ENCODE data around the gene IL10RA.

The IL10RA gene

GRCh38 chr11:118033443-118033842 lies 47.2 kb downstream of the IL10RA start:
- Histone ChIP-seq H3K36me3 (ENCODE audit: insufficient read depth, low read length) (no peaks in the 10 kb centered on the region), H3K27ac (ENCODE audit: low read depth, low read length) (no peak overlapping the region), H3K4me3 (ENCODE audit: low read length) (no peak overlapping the region), H3K4me1 (ENCODE audit: insufficient read depth, low read length) (no peaks in the 10 kb centered on the region), H3K27me3 (ENCODE audit: insufficient read depth, low read length) (no peaks in the 10 kb centered on the region), H3K9me3 (ENCODE audit: insufficient read depth, low read depth, low read length) (no peaks in the 10 kb centered on the region), H3K9ac (ENCODE audit: low read depth, low read length) (no peak overlapping the region)
- WGBS = 85% methylated on average over 3 of the region's 4 CpGs

- Histone ChIP-seq H3K27ac (ENCODE audit: low read depth, low read length) (no peak overlapping the region), H3K4me1 (ENCODE audit: insufficient read depth, low read length) (no peaks in the 10 kb centered on the region), H3K9me3 (ENCODE audit: insufficient read depth, low read depth, low read length) (no peaks in the 10 kb centered on the region), H3K4me3 (ENCODE audit: low read length) (no peak overlapping the region), H3K9ac (ENCODE audit: low read depth, low read length) (no peak overlapping the region), H3K27me3 (ENCODE audit: insufficient read depth, low read length) (no peaks in the 10 kb centered on the region), H3K36me3 (ENCODE audit: insufficient read depth, low read length) (no peaks in the 10 kb centered on the region)
- no CpG with 5 or more reads among the region's 1 CpG for WGBS
Observed at GRCh38 chr11:118042141-118042540, 55.9 kb downstream of the IL10RA start.

- no peaks in the 10 kb centered on the region for H3K36me3 ChIP-seq (ENCODE audit: insufficient read depth, low read length)
- no peak overlapping the region for H3K9ac ChIP-seq (ENCODE audit: low read depth, low read length)
- no peak overlapping the region for H3K27ac ChIP-seq (ENCODE audit: low read depth, low read length)
- H3K4me3 ChIP-seq (ENCODE audit: low read length) = no peak overlapping the region
- WGBS = 91% methylated on average over 4 of the region's 4 CpGs
- H3K4me1 ChIP-seq (ENCODE audit: insufficient read depth, low read length) = no peaks in the 10 kb centered on the region
- no peaks in the 10 kb centered on the region for H3K9me3 ChIP-seq (ENCODE audit: insufficient read depth, low read depth, low read length)
- no peaks in the 10 kb centered on the region for H3K27me3 ChIP-seq (ENCODE audit: insufficient read depth, low read length)
Observed at GRCh38 chr11:118042796-118043195, 56.6 kb downstream of the IL10RA start.

GRCh38 chr11:118045191-118045590 lies 59.0 kb downstream of the IL10RA start:
- H3K9ac ChIP-seq (ENCODE audit: low read depth, low read length) = no peak overlapping the region
- H3K4me3 ChIP-seq (ENCODE audit: low read length) = no peak overlapping the region
- no peaks in the 10 kb centered on the region for H3K9me3 ChIP-seq (ENCODE audit: insufficient read depth, low read depth, low read length)
- WGBS = 100% methylated on average over 1 of the region's 2 CpGs
- H3K36me3 ChIP-seq (ENCODE audit: insufficient read depth, low read length) = no peaks in the 10 kb centered on the region
- H3K4me1 ChIP-seq (ENCODE audit: insufficient read depth, low read length) = no peaks in the 10 kb centered on the region
- H3K27ac ChIP-seq (ENCODE audit: low read depth, low read length) = no peak overlapping the region
- H3K27me3 ChIP-seq (ENCODE audit: insufficient read depth, low read length) = no peaks in the 10 kb centered on the region

- Histone ChIP-seq H3K4me3 (ENCODE audit: low read length) (no peak overlapping the region), H3K9me3 (ENCODE audit: insufficient read depth, low read depth, low read length) (no peaks in the 10 kb centered on the region), H3K27me3 (ENCODE audit: insufficient read depth, low read length) (no peaks in the 10 kb centered on the region), H3K27ac (ENCODE audit: low read depth, low read length) (no peak overlapping the region), H3K9ac (ENCODE audit: low read depth, low read length) (no peak overlapping the region), H3K36me3 (ENCODE audit: insufficient read depth, low read length) (no peaks in the 10 kb centered on the region), H3K4me1 (ENCODE audit: insufficient read depth, low read length) (no peaks in the 10 kb centered on the region)
- 69% methylated on average over 5 of the region's 5 CpGs for WGBS
Observed at GRCh38 chr11:118046051-118046963, 60.1 kb downstream of the IL10RA start.

GRCh38 chr11:118046964-118047700 lies 60.9 kb downstream of the IL10RA start:
- Histone ChIP-seq H3K4me3 (ENCODE audit: low read length) (no peak overlapping the region), H3K9ac (ENCODE audit: low read depth, low read length) (no peak overlapping the region), H3K27me3 (ENCODE audit: insufficient read depth, low read length) (no peaks in the 10 kb centered on the region), H3K9me3 (ENCODE audit: insufficient read depth, low read depth, low read length) (no peaks in the 10 kb centered on the region), H3K27ac (ENCODE audit: low read depth, low read length) (no peak overlapping the region), H3K4me1 (ENCODE audit: insufficient read depth, low read length) (no peaks in the 10 kb centered on the region), H3K36me3 (ENCODE audit: insufficient read depth, low read length) (no peaks in the 10 kb centered on the region)
- WGBS = 93% methylated on average over 7 of the region's 8 CpGs

- Histone ChIP-seq H3K9me3 (ENCODE audit: insufficient read depth, low read depth, low read length) (no peaks in the 10 kb centered on the region), H3K9ac (ENCODE audit: low read depth, low read length) (no peak overlapping the region), H3K36me3 (ENCODE audit: insufficient read depth, low read length) (no peaks in the 10 kb centered on the region), H3K4me1 (ENCODE audit: insufficient read depth, low read length) (no peaks in the 10 kb centered on the region), H3K27ac (ENCODE audit: low read depth, low read length) (no peak overlapping the region), H3K27me3 (ENCODE audit: insufficient read depth, low read length) (no peaks in the 10 kb centered on the region), H3K4me3 (ENCODE audit: low read length) (no peak overlapping the region)
- 89% methylated on average over 4 of the region's 4 CpGs for WGBS
Observed at GRCh38 chr11:118047749-118048148, 61.6 kb downstream of the IL10RA start.

GRCh38 chr11:118048472-118049370 lies 62.5 kb downstream of the IL10RA start:
- 88% methylated on average over 9 of the region's 11 CpGs for whole genome bisulfite sequencing

GRCh38 chr11:118049771-118050170 lies 63.6 kb downstream of the IL10RA start:
- Histone ChIP-seq H3K27me3 (ENCODE audit: insufficient read depth, low read length) (no peaks in the 10 kb centered on the region), H3K9ac (ENCODE audit: low read depth, low read length) (no peak overlapping the region), H3K4me1 (ENCODE audit: insufficient read depth, low read length) (no peaks in the 10 kb centered on the region), H3K9me3 (ENCODE audit: insufficient read depth, low read depth, low read length) (no peaks in the 10 kb centered on the region), H3K4me3 (ENCODE audit: low read length) (no peak overlapping the region), H3K36me3 (ENCODE audit: insufficient read depth, low read length) (no peaks in the 10 kb centered on the region), H3K27ac (ENCODE audit: low read depth, low read length) (no peak overlapping the region)
- 91% methylated on average over 6 of the region's 6 CpGs for WGBS

More at GRCh38 chr11:118048472-118049370, 62.5 kb downstream of the IL10RA start:
- H3K27me3 ChIP-seq (ENCODE audit: insufficient read depth, low read length) = no peaks in the 10 kb centered on the region
- H3K9ac ChIP-seq (ENCODE audit: low read depth, low read length) = no peak overlapping the region
- no peak overlapping the region for H3K4me3 ChIP-seq (ENCODE audit: low read length)
- H3K4me1 ChIP-seq (ENCODE audit: insufficient read depth, low read length) = no peaks in the 10 kb centered on the region
- H3K36me3 ChIP-seq (ENCODE audit: insufficient read depth, low read length) = no peaks in the 10 kb centered on the region
- no peak overlapping the region for H3K27ac ChIP-seq (ENCODE audit: low read depth, low read length)
- H3K9me3 ChIP-seq (ENCODE audit: insufficient read depth, low read depth, low read length) = no peaks in the 10 kb centered on the region

GRCh38 chr11:118050208-118050891 lies 64.2 kb downstream of the IL10RA start:
- no peak overlapping the region for H3K9ac ChIP-seq (ENCODE audit: low read depth, low read length)
- H3K4me1 ChIP-seq (ENCODE audit: insufficient read depth, low read length) = no peaks in the 10 kb centered on the region
- no peaks in the 10 kb centered on the region for H3K27me3 ChIP-seq (ENCODE audit: insufficient read depth, low read length)
- no peaks in the 10 kb centered on the region for H3K36me3 ChIP-seq (ENCODE audit: insufficient read depth, low read length)
- 94% methylated on average over 7 of the region's 7 CpGs for WGBS
- no peaks in the 10 kb centered on the region for H3K9me3 ChIP-seq (ENCODE audit: insufficient read depth, low read depth, low read length)
- no peak overlapping the region for H3K4me3 ChIP-seq (ENCODE audit: low read length)
- no peak overlapping the region for H3K27ac ChIP-seq (ENCODE audit: low read depth, low read length)
